Left colon (tissue), 2 donors: Measurements from ENCODE around the gene PRKN. TPM values are rescaled to one million over a fixed set of nuclear protein-coding genes. Genes with fewer than 3 reads are reported as not detected.

Experiments
- ATAC-seq: fragments of 200-7000 bp; cut with Tn5 transposase; one replicate; pipeline ENCODE4 v1.9.1; 2020; ENCODE audit warnings: mild to moderate bottlenecking, moderate library complexity
- DNase-seq, 2 donors: peaks; one replicate each; pipeline ENCODE4 v3.0.0-alpha.2; 2020
- intact Hi-C, 2 donors: fragments of 100-400 bp; cut with DNase I in 1 of 2; cut with micrococcal nuclease in 1 of 2; formaldehyde crosslinking; loops; one replicate each; pipeline versions ENCODE4 v1.11.2 to v1.14.0; 2022; cut with DNase I, micrococcal nuclease
- total RNA-seq, 2 donors: library from RNA; stranded (reverse); fragmentation: NEBNext Ultra II Directional; extraction: Animal tissue kit (Norgen Biotek cat#: 25700); gene quantifications; one replicate each; pipeline ENCODE4 v1.2.1, GENCODE V29; 2021
- donor health status: DM: no; HTN: no; CAD: no.
- donor health status: DM: yes; HTN: yes; CAD: no.

PRKN gene
- total RNA-seq, 2 donors from 2014 or later: 5.4 to 5.5 TPM

DNA sequence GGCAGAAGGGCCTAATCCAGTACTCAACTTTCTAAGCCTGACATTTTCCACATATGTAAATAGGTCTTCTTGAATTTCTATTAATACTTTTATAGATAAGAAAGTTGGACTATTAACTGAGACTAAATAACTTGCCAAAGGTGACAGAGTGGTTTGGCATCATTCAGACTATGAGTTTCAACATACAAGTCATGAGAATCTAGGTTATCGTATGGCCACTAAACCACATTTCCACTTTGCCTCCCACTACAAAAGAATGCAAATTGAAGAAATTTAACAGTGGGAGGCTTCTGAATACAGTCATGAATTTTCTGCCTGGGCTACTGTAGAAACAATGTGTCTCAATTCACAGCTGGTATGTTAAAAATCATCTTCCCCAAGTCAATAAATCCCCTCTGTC is 922.7 kb downstream of the PRKN start:
- ATAC-seq (no peak), DNase-seq (no peak)
- intact Hi-C loops: no loop called here

DNA sequence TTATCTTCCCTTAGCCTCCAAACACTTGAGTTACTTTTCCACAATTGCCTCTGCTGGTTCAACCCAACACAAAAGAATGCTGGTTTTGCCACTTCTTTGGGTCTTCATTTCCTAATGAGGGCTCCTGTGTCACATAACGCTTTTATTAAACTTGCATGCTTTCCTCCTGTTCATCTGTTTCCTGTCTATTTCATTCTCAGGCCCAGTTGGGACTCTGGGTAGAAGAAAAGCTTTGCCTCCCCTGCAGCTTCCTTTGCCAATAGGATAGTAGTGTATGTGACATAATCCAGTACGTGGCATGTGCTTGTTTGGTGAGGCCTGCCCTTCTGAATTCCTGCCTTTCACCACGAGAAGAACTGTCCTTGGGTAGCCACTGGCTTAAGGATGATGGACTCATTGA is 924.4 kb downstream of the PRKN start:
- no peak for DNase-seq

DNA sequence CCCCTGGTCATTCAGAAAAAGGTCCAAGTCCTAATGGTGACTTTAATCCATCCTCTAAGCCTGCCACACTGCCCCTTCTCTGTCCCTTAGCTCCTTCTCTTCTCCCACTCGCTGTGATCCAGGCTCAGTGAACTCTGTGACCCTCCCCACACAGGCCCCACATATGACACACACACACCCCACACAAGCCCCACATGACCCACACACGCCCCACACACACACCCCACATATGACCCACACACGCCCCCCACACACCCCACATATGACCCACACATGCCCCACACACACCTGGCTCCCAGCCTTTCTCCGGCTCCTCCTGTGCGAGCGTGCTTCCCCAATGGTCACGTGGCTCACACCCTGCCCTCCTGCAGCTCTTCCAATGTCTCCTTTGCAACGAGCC is 925.3 kb downstream of the PRKN start:
- intact Hi-C loops: no loop called here
- no peak for DNase-seq
- no peak for ATAC-seq

More for the DNA sequence above, 924.4 kb downstream of the PRKN start:
- intact Hi-C loops: no loop called here
- ATAC-seq: no peak

DNA sequence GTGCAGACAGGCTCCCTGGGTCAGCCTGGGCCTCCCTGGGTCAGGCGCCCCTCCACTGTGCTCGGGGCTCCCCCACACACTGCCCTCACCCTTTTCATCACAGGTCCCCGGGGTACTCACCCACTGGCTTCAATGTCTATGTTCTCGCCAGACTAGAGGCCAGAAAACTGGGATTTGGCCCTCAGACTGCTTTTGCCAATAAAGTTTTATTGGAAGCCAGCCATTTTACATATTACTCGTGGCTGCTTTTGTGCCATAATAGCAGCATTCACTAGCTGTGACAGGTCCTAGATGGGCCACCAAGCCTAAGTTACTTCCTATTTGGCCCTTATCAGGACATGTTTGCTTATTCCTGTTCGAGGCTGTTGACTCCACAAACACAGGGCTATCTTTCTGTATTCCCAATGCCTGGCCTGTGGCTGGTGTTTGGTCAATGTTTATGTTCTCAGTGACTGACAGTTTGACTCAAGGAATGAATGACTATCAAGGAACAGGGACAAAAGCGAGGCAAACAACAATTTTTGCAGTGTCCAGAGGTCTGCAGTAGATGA is 928.6 kb downstream of the PRKN start:
- intact Hi-C loops: no loop called here
- DNase-seq (no peak), ATAC-seq (no peak)

DNA sequence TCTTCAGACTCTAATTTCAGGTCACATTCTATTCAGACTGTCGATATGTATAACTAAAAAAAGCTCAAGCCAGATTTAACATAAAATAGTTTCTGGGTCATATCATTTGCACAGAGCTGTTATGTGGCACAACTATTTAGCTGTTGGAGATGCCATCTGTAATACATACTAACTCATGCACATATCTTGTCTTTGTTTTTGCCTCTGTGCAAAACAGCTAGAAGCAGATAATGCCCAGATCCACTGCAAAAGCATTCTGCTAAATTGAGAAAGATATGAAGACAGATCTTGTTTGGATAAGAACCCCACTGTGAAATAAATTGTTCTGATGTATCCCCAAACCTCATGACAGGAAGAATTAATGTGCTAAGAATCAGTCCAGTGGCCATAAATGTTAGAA is 930.9 kb downstream of the PRKN start:
- ATAC-seq (no peak), DNase-seq (no peak)
- intact Hi-C loops: no loop called here

DNA sequence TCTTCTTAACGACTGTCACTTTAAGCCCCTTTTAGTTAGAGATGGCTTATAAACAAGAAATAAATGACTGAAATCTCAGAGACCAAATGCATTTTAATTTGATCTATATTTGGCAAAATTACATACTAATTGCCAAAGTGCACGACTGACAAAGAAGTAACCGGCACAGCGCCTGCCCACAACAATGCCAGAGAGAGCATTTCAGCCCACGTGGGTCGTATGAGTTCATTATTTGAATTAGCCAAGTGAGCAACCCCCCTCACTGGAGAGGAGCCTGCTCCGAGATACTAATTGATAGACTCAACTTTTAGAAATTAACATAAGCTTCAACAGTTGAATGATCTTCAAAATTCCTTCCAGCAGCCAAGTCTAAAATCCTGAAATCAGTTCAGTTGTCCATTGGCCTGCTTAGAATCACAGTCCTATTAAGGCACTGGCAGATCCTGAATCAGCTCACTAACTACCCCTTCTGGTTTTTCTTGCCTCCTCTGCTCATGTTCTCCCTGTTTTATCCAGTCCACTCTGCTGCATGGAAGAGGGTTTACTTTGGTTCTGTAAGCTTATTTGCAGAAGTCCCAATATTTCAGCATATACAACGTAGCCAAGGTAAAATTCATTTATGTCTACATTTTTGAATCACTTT is 934.6 kb downstream of the PRKN start:
- ATAC-seq (no peak), DNase-seq (no peak)
- intact Hi-C loops: no loop called here

DNA sequence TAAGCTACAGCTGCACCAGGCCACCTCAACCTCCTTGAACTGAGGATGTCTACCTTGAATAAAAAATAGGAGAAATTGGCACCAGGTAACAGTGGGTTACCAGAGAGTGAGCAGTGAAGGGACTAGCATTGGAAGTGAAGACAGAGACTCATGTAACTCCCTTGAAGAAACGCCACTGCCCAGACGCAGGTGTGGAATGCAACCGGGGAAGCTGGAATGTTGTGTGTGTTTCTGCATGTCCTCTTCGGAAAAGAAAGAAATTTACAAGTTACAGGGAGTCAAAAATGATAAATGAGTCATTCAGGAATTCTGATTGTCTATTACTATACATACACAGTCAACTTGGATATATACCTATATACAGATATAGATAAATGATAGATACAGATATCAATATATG is 939.0 kb downstream of the PRKN start:
- ATAC-seq (no peak), DNase-seq (no peak)
- intact Hi-C loops: no loop called here

DNA sequence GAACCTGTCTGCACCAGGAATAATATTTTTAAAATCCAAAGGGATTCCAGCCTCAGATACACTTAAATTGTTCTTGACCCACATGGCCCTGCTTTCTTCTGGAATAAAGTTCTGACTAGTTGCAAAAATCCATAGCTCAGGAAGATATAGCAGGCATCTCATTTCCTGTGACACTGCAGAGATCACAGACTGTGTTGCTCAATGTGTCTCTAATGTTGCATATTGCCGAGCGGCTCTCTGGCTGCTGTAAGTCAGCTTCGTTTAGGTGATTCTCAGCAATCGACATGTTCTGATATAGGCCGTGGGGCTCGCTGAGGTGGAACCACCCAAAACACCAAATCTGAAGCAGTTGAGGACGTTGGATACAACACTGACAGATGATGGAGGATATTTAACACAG is 955.4 kb downstream of the PRKN start:
- no peak for ATAC-seq
- intact Hi-C loops: no loop called here

DNA sequence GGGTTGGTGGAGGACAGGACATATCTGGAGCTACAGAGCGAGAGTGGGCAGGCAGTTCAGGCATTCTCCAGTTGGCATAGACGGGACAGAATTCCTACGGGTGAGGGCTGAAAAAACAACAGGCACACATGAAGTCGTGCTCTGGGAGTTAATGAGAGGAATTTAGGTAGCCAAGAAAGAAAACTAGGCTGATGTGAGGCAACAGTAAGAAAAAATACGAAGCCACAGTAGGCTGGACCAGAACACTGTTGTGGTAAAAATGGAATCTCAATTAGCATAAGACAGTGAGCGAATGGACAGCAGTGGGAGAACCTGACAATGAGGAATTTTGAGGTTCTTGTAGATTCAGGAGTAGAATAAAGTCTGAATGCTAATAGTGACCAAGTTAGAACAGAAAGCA is 965.6 kb downstream of the PRKN start:
- intact Hi-C loops: no loop called here
- ATAC-seq (no peak), DNase-seq (no peak)

More for the DNA sequence above, 955.4 kb downstream of the PRKN start:
- DNase-seq: no peak

DNA sequence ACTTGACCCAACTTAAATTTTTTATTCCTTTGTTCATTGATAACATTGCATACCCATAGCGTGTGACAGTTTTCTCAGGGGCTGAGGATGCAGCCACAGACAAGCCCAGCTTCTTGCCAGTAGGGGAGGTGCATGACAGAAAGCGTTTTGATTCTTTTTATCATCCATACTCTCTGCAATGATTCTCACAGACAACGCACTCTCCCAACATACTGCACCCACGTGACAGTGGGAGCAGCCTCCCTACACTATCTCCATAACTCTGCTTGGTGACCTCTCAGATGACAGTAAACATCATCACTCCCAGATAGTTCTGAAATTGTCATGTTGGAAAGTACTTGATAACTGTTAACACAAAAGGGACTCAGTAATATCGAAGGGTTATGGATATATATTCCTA is 972.5 kb downstream of the PRKN start:
- intact Hi-C loops: no loop called here
- no peak for ATAC-seq

DNA sequence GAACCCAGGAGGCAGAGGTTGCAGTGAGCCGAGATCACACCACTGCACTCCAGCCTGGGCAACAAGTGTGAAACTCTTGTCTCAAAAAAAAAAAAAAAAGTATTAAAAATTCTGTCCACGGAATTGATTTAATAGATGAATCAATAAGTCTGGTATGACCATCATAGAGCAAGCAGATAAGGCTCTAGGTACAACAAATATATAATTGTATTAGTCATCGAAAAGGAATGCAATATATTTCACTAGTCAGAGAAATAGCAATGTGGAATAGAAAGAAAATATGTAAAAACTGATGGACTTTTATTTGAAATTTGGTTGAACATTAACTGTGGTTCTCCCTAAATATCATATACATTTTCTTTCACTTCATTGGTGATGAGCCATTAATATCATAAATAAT is 976.9 kb downstream of the PRKN start:
- ATAC-seq (no peak), DNase-seq (no peak)
- intact Hi-C loops: no loop called here

More for the DNA sequence above, 972.5 kb downstream of the PRKN start:
- DNase-seq: no peak

DNA sequence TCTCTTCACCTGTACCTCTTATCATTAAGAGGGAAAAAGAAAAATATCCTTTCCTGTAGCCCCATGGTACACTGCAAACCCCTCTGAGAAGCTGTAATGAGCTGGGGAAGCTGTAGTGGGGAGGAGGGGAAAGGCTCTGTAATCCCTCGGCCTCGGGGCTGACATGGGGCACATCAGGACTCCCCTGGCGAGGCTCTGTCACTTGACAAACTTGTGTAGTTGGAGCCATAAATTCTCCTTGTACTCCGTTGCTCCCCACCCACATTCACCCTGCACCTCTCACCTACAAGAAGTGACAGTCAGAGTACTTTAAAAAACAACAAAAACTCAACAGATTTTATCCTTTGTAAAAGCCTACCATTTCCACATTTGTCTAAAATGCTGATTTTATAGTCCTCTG is 978.0 kb downstream of the PRKN start:
- no peak for DNase-seq
- intact Hi-C loops: no loop called here
- no peak for ATAC-seq

DNA sequence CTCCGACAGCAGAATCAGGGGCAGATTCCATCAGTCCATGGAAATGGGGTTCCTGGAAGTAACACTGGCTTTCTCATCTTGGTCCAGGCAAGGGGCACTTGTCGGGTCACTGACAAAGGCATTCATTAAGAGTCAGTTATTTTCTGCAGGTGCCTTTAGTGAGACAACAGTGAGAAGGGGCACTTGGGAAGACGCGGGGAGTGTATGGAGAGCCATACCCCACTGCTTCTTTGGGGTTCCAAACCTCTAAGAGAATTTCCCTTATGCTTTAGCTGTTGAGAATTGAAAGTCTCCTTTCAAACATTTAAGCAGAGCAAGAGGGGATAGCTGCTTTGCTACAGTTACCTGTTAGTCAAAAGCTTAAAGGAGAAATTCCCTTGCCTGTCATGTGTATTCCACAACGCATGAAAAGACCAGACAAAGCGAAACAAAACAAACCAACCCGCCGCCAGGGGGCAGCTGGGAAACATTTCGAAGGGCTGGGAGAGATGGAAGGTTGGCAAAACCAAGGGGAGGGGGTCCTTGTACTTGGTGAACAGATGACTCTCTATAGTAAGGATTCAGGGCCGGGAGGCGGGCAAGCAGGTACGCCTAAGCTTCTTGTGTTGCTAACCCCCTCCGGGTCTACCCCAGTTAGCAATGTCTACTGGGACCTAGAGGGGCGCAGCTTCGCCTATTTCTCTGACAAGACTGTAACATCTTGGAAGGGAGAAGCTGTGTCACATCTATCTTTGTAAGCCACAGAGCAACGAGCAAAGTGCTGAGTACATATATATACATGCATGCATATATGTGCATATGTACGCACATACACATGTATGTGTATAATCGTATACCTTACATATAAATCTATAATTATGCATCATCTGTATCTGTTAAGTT is 978.8 kb downstream of the PRKN start:
- peak in 1 of 2 donors; percentile 37 for DNase-seq
- no peak for ATAC-seq
- intact Hi-C loops: no loop called here

DNA sequence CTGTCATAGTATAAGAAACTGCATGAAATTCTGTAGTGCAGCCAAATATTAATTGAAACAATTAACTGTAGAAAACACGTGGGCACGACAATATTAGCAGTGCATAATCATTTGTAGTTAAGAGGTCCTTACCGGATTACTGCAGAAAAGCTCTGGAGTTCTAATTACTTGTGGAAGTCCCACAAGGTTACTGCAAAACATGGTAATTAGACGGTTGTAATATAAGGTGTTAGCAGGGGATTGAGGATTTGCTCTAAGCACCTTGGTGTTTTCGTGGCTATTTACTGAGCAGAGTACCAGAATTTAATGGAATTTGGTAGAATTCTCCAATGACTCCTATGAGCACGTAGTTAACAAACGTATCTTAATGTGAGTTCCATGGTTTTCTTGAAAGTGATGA is 980.1 kb downstream of the PRKN start:
- intact Hi-C loops: no loop called here
- ATAC-seq (no peak), DNase-seq (no peak)

DNA sequence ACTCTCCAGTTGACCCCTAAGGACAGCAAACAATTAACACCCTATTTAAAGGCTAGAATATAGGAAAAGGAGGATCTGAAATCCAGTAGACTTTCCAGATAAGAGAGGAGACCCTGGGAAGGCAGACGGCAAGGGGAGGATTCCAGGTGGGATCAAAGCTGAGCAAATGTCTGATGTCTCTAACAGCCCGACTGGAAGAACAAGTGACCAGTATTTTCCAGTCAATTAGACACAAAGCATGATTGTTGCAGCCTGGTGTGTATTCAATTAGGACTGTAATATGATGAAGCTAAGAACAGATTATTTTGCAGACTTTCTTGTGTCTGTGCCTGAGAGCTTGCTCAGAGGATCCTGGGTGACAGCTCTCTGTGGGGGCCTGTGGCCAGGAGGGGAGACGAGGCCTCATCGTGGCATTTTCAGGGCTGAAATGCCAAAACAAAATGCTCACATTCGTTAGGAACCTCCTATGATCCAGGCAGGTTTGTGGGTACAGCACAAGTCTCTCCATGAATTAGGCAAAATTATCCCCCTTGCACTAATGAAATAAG is 981.9 kb downstream of the PRKN start:
- no peak for ATAC-seq

DNA sequence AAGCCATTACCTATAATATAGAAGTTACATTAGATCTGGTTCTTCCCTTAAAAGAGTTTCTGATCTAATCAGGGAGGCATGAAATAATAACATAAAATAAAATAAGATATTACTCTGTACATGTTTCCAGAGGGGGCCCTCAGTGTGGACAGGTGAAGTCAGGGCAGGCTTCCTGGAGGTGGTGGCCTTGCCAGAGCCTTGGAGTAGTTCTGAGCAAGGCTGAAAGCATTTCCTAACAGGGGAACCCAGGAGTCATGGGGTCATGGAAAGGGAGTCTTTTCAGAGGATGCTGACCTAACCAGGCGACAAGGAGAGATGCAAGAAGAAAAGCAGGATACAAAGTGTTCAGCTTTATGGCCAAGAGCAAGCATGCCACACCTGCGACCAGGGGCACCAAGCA is 982.4 kb downstream of the PRKN start:
- no peak for ATAC-seq
- no peak for DNase-seq
- intact Hi-C loops: no loop called here

More for the DNA sequence above, 981.9 kb downstream of the PRKN start:
- intact Hi-C loops: no loop called here
- DNase-seq: no peak

DNA sequence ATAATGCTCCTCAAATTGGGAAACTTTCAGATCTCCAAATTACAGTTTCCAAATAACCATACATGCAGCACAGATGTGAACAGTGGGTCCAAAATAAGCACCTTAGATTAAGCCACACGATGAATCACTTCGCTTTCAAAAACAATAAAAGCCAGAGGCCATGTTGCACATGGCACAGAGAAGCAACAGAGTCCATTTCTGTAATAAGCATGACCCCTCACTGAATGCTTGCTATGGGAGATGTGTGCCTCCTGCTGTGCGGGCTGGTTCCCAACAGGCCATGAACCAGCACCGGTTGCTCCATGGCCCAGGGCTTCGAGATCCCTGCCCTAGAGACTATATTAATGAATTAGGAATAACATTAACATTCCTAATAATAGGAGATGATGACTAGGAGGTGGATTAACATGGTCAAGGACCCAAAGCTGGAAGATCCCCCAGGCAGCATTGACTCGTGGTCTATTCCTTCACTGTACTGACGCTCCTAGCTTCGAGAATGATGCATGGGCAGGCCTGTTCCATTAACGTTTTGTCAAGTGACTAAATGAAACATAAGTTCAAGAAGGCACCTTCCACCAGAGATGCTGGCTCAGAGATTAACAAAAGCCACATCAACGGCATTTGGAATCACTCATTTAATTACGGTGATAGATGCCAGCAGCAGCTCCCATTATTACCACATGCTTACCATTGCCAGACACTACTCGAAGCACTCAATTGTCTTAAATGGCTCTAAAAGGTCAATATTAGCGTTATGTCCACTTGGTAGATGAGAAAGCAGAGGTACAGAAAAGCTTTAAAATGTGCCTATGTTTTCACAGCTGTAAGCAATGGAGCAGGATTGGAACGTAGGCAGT is 983.1 kb downstream of the PRKN start:
- intact Hi-C loops: no loop called here

DNA sequence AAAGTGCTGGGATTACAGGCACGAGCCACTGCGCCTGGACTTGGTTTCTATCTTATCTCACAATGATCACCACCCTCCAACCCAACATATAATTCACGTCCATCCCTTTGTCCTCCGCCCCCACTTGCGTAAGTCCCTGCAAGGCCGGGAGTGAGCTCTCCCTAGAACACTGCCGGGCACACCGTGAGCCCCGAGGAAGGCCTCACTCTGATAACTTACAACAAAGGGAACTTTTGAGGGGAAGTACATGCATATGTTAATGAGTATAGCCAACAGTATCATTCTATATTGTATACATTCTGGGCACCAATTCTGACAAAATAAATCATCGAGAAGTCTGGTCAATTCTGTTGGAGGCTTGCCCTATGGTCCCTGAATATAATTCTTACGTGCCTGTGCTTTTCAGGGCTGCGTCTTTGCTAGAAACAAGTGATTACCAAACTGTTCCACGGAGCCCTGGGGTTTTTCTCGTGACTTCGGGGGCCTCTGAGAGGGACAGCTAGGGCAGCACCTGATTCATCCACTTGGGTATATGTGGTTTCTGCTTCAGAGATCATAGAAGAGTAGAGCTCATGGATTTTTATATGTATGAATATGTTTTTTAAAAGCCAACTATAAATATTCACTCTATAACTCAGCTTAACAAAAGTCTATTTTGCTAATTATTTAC is 983.9 kb downstream of the PRKN start:
- no peak for DNase-seq
- no peak for ATAC-seq
- intact Hi-C loops: no loop called here

More for the DNA sequence above, 983.1 kb downstream of the PRKN start:
- DNase-seq (no peak), ATAC-seq (no peak)
